Thoracic aorta (tissue), 2 donors: Measurements from ENCODE around the gene UFSP1. TPM values are rescaled to one million over a fixed set of nuclear protein-coding genes. Genes with fewer than 3 reads are reported as not detected.

ENCODE experiments used
- ATAC-seq: fragments of 150-250 bp; one replicate; pipeline ENCODE4 v1.8.0; 2017; ENCODE audit warnings: low read depth; ENCODE audit not compliant: insufficient number of reproducible peaks, low FRiP score
- DNase-seq: peaks from one replicate; pipeline ENCODE4 v3.0.0-alpha.2; 2020; ENCODE audit warnings: low spot score
- H3K27ac ChIP-seq, 2 donors: fragments of 200-600 bp; sonication (generic); 1 replicate in 1 of 2; 2 replicates in 1 of 2; pipeline ENCODE4 v1.5.1; 2016; ENCODE audit warnings: mild to moderate bottlenecking in 2 of 2, moderate library complexity in 2 of 2
- H3K27me3 ChIP-seq: fragments of 200-600 bp; sonication (generic); replicated peaks from 2 replicates; pipeline ENCODE4 v1.6.0; 2016; ENCODE audit warnings: mild to moderate bottlenecking; ENCODE audit not compliant: insufficient read depth
- H3K36me3 ChIP-seq: fragments of 200-600 bp; sonication (generic); one replicate; pipeline ENCODE4 v1.5.1; 2016
- H3K4me1 ChIP-seq, 2 donors: fragments of 200-600 bp; sonication (generic); 1 replicate in 1 of 2; 2 replicates in 1 of 2; pipeline versions ENCODE4 v1.5.1 to v1.6.0; 2016; ENCODE audit warnings: low read depth in 2 of 2, mild to moderate bottlenecking in 1 of 2; ENCODE audit not compliant: control insufficient read depth in 1 of 2
- H3K4me3 ChIP-seq: fragments of 200-600 bp; sonication (generic); 2 replicates; pipeline ENCODE4 v1.5.1; 2016; ENCODE audit warnings: mild to moderate bottlenecking
- H3K9me3 ChIP-seq: fragments of 200-600 bp; sonication (generic); 2 replicates; pipeline ENCODE4 v1.5.1; 2016
- total RNA-seq, 2 donors: library from RNA; depleted of rRNA; stranded (reverse); fragments of >200 nt; gene quantifications; one replicate each; pipeline versions ENCODE4 v1.1.0 to v1.2.3, GENCODE V29; 2016
- TF ChIP-seq, protein P1 (sequence below): fragments of 200-600 bp; sonication (generic); IDR thresholded peaks from one replicate; pipeline ENCODE4 v1.5.1; 2019; ENCODE audit warnings: antibody characterized with exemption

Gene UFSP1
- total RNA-seq, 2 donors from 2014 or later: 2.7 to 4.1 TPM

DNA sequence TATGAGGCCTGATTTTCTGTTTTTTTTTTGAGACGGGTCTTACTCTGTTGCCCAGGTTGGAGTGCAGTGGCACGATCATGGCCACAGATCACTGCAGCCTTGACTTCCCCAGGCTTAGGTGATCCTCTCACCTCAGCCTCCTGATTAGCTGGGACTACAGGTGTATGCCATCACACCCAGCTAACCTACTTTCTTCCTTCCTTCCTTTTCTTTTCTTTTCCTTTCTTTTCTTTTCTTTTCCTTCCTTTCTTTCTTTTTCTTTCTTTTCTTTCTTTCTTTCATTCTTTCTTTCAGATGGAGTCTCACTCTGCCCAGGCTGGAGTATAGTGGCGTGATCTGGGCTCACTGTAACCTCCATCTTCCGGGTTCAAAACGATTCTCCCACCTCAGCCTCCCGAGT, 10.8 kb downstream of the UFSP1 start:
- no peak overlapping the region for H3K27ac ChIP-seq
- no peak overlapping the region for H3K4me3 ChIP-seq
- ATAC-seq (no peak), DNase-seq (no peak)
- H3K27me3 ChIP-seq: no peaks in the 10 kb centered on the region
- TF ChIP-seq, protein P1, sequence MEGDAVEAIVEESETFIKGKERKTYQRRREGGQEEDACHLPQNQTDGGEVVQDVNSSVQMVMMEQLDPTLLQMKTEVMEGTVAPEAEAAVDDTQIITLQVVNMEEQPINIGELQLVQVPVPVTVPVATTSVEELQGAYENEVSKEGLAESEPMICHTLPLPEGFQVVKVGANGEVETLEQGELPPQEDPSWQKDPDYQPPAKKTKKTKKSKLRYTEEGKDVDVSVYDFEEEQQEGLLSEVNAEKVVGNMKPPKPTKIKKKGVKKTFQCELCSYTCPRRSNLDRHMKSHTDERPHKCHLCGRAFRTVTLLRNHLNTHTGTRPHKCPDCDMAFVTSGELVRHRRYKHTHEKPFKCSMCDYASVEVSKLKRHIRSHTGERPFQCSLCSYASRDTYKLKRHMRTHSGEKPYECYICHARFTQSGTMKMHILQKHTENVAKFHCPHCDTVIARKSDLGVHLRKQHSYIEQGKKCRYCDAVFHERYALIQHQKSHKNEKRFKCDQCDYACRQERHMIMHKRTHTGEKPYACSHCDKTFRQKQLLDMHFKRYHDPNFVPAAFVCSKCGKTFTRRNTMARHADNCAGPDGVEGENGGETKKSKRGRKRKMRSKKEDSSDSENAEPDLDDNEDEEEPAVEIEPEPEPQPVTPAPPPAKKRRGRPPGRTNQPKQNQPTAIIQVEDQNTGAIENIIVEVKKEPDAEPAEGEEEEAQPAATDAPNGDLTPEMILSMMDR: no peak
- H3K9me3 ChIP-seq: no peaks in the 10 kb centered on the region
- H3K4me1 ChIP-seq: peaks cover 17 to 51% of the 10 kb centered on the region in 2 donors
- peaks cover 33% of the 10 kb centered on the region for H3K36me3 ChIP-seq

DNA sequence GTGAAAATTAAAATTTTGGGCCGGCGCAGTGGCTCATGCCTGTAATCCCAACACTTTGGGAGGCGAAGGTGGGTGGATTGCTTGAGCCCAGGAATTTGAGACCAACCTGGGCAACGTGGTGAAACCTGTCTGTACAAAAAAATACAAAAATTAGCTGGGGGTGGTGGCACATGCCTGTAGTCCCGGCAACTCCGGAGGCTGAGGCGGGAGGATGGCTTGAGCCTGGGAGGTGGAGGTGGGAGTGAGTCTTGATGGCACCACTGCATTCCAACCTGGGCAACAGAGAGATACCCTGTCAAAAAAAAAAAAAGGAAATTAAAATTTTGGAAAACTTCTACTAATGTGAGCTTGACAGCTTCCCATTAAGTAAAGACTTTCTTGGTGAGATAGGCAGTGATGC, 11.5 kb downstream of the UFSP1 start:
- H3K36me3 ChIP-seq: peaks cover 29% of the 10 kb centered on the region
- H3K27me3 ChIP-seq: no peaks in the 10 kb centered on the region
- TF ChIP-seq, protein P1: no peak
- ATAC-seq (no peak), DNase-seq (no peak)
- H3K4me3 ChIP-seq: no peak overlapping the region
- no peaks in the 10 kb centered on the region for H3K9me3 ChIP-seq
- no peak overlapping the region for H3K27ac ChIP-seq
- peaks cover 17 to 54% of the 10 kb centered on the region in 2 donors for H3K4me1 ChIP-seq

DNA sequence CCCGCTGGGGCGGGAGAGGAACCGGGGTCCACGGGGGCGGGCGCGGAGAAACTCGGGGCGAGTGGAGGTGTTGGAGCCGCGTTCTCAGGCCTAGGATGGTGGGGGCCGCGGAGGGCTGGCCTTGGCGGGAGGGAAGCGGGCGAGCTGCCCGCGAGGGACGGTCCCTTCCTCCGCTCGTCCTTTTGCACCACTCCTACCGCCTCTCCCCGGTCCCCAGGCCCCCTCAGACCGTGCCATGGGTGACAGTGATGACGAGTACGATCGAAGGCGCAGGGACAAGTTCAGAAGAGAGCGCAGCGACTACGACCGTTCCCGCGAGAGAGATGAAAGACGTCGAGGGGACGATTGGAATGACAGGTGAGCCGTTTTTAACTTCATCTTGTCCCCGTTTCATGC, 14.2 kb downstream of the UFSP1 start:
- peaks cover 36% of the 10 kb centered on the region for H3K36me3 ChIP-seq
- DNase-seq (no peak), ATAC-seq (peak; percentile 6)
- no peaks in the 10 kb centered on the region for H3K27me3 ChIP-seq
- no peaks in the 10 kb centered on the region for H3K9me3 ChIP-seq
- peaks cover 17 to 54% of the 10 kb centered on the region in 2 donors for H3K4me1 ChIP-seq
- H3K27ac ChIP-seq: peak overlapping the region; percentile 92 to 96
- TF ChIP-seq, protein P1: no peak
- peak overlapping the region; percentile 94 for H3K4me3 ChIP-seq

DNA sequence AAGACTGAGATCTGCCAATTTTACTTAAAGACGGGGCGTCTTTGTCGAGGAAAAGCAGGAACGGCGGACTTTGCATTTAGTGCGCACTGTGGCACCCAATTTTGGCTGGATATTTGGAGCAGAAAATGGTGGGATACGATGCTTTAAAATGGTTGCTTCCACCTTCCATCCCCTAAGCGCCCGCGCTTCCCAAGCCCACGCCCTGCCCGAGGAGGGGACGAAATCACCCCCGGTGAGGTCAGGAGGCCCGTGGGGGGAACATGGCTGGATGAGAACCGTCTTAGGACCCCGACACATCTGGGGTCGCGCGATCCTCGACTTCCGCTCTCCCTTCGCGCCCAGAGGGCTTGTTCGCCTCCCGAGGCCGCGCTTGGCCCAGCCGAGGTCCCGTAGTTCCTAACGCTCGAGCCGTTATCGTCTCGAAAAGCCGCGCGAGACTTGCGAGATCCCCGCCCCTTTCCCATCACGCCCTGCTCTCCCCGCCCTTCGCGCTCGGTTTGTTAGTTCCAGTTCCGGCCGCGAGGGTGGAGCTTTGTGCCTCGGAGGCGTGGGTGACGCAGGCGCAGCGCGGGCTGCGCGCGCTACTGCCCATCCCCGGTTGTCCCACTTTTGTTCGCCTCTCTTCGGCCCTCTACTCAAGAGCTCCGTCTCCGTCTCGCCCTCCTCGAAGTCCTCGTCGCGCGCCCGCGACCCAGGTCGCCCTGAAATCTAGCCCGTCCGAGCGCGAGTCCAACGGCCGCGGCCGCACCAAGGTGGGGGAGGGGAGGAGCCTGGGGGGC, 14.7 kb downstream of the UFSP1 start, which contains the start of gene SRRT:
SRRT (plus strand) TSS at position 527 of the 779 bp plus-strand sequence. CDS start 488 bp downstream, outside the sequence.
- H3K36me3 ChIP-seq: peaks cover 38% of the 10 kb centered on the region
- peak; percentile 84 for ATAC-seq
- peak; percentile 96 for DNase-seq
- H3K4me3 ChIP-seq: peak within 1 kb of the TSS; percentile 94
- peak within 1 kb of the TSS; percentile 92 to 96 for H3K27ac ChIP-seq
- H3K27me3 ChIP-seq: no peaks in the 10 kb centered on the region
- peaks cover 17 to 51% of the 10 kb centered on the region in 2 donors for H3K4me1 ChIP-seq
- H3K9me3 ChIP-seq: no peaks in the 10 kb centered on the region
- TF ChIP-seq, protein P1: peak; percentile 69

DNA sequence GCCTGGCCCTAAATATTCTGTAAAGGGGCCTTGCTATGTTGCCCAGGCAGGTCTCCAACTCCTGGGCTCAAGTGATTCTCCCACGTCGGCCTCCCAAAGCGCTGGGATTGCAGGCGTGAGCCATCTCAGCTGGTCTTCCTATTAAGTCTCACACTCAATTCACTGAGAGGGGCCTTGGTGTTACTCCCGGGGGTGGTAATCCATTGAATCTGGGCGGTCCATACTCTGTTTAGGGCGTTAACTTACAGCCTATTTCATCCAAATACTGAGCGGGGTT, 15.3 kb downstream of the UFSP1 start:
- H3K27ac ChIP-seq: peak overlapping the region; percentile 92 to 96
- H3K9me3 ChIP-seq: no peaks in the 10 kb centered on the region
- TF ChIP-seq, protein P1: no peak
- DNase-seq: no peak
- peaks cover 17 to 47% of the 10 kb centered on the region in 2 donors for H3K4me1 ChIP-seq
- H3K27me3 ChIP-seq: no peaks in the 10 kb centered on the region
- peaks cover 37% of the 10 kb centered on the region for H3K36me3 ChIP-seq
- H3K4me3 ChIP-seq: peak overlapping the region; percentile 94
- ATAC-seq: no peak
